ENCODE results near the gene PIEZO1.

PIEZO1 gene

GRCh38 chr16:88715312-88716190 lies 69.5 kb downstream of the PIEZO1 start:
- no peak for DNase-seq

- no peak for DNase-seq
Observed at GRCh38 chr16:88714420-88715302, 70.4 kb downstream of the PIEZO1 start.

GRCh38 chr16:88713568-88714419 lies 71.2 kb downstream of the PIEZO1 start:
- no peak for DNase-seq

GRCh38 chr16:88713054-88713453 lies 72.0 kb downstream of the PIEZO1 start:
- no peak for DNase-seq

- DNase-seq, result no peak
Observed at GRCh38 chr16:88712362-88712979, 72.5 kb downstream of the PIEZO1 start.

GRCh38 chr16:88711750-88712340 lies 73.2 kb downstream of the PIEZO1 start:
- DNase-seq, result no peak

GRCh38 chr16:88710556-88710955 lies 74.5 kb downstream of the PIEZO1 start:
- no peak for DNase-seq

- no peak for DNase-seq
Observed at GRCh38 chr16:88706965-88707826, 77.8 kb downstream of the PIEZO1 start.

GRCh38 chr16:88706229-88706964 lies 78.6 kb downstream of the PIEZO1 start, which contains the start of the genes CTU2 and RNF166:
Gene CTU2 (plus strand): TSS chr16:88706503. CDS start chr16:88706531, 28 bp downstream.
Gene RNF166 (minus strand): TSS chr16:88706408. CDS start chr16:88706325, 83 bp downstream.
- peak; percentile 52 for DNase-seq

GRCh38 chr16:88705801-88706228 lies 79.2 kb downstream of the PIEZO1 start:
- no peak for DNase-seq

GRCh38 chr16:88705076-88705684 lies 79.8 kb downstream of the PIEZO1 start:
- no peak for DNase-seq

GRCh38 chr16:88703486-88704309 lies 81.3 kb downstream of the PIEZO1 start:
- DNase-seq, result no peak

- DNase-seq, result no peak
Observed at GRCh38 chr16:88702371-88703210, 82.4 kb downstream of the PIEZO1 start.

GRCh38 chr16:88701581-88702370 lies 83.2 kb downstream of the PIEZO1 start:
- DNase-seq, result no peak

- DNase-seq, result peak; percentile 31
Observed at GRCh38 chr16:88700636-88701482, 84.2 kb downstream of the PIEZO1 start.

GRCh38 chr16:88700322-88700635 lies 84.7 kb downstream of the PIEZO1 start:
- DNase-seq, result no peak

Data from GOT3 (cell line).